Hepatocyte (in vitro differentiated cells): Measurements from ENCODE around the gene ICE2.

Experiments used
- EZH2 ChIP-seq: fragments of 200-600 bp; sonication (generic); IDR thresholded peaks from 2 replicates; pipeline ENCODE4 v1.6.1; 2016; ENCODE audit warnings: antibody characterized with exemption, mild to moderate bottlenecking, borderline replicate concordance
- TF ChIP-seq, protein P1 (sequence below): fragments of 200-600 bp; sonication (generic); IDR thresholded peaks from 2 replicates; pipeline ENCODE4 v1.5.1; 2016; ENCODE audit warnings: antibody characterized with exemption, mild to moderate bottlenecking; ENCODE audit not compliant: poor library complexity

DNA sequence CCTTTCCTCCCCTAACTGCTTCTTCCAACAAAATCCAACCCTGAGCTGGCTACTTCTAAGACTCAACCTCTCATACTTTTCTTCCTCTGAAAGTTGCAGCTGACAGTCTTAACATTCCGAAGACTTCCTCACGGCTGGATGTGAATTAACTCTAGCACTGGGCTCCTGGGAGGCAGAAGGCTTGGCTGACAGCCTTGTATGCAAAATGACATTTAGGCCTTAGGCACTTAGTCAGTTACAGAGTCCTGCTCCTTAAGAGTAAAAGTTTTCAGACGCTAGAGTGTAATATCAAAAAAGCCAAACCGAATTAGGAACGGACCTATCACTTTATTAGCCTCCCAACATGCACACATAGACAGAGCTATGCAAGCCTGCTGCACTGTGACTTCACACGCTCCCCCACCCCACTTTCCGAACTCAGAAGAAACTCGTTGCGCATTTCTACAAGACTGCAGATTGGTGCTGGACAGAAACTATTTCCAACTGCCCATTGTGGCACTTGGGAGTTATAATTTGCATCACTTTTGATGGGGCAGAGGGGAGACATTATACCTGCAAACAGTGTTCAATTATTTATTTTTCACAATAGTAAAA, 65.6 kb downstream of the ICE2 start:
- TF ChIP-seq, protein P1, sequence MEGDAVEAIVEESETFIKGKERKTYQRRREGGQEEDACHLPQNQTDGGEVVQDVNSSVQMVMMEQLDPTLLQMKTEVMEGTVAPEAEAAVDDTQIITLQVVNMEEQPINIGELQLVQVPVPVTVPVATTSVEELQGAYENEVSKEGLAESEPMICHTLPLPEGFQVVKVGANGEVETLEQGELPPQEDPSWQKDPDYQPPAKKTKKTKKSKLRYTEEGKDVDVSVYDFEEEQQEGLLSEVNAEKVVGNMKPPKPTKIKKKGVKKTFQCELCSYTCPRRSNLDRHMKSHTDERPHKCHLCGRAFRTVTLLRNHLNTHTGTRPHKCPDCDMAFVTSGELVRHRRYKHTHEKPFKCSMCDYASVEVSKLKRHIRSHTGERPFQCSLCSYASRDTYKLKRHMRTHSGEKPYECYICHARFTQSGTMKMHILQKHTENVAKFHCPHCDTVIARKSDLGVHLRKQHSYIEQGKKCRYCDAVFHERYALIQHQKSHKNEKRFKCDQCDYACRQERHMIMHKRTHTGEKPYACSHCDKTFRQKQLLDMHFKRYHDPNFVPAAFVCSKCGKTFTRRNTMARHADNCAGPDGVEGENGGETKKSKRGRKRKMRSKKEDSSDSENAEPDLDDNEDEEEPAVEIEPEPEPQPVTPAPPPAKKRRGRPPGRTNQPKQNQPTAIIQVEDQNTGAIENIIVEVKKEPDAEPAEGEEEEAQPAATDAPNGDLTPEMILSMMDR = no peak
- no peak for TF ChIP-seq EZH2
